Frontal cortex (tissue), 4 donors: ENCODE data around the gene INO80. TPM values are rescaled to one million over a fixed set of nuclear protein-coding genes. Genes with fewer than 3 reads are reported as not detected.
"Not testable (repeated sequence)": the region's sequence is repeated elsewhere in the genome, so short reads cannot be mapped to it uniquely, and the experiment has no call there.

Experiments used
- DNase-seq, 2 donors: peaks; one replicate each; pipeline ENCODE4 v3.0.0; 2012; ENCODE audit warnings: low spot score in 2 of 2
- FAIRE-seq: peaks from 2 replicates; lab custom pipeline; 2012; peaks lifted over from hg19 to GRCh38; lab: Jason Lieb, UNC
- total RNA-seq: library from RNA; depleted of rRNA; stranded (reverse); fragments of >200 nt; gene quantifications from one replicate; pipeline ENCODE4 v1.2.3, GENCODE V29; 2014
- donor health status: control.
- donor health status: control.
- donor health status: control.

The INO80 gene, protein sequence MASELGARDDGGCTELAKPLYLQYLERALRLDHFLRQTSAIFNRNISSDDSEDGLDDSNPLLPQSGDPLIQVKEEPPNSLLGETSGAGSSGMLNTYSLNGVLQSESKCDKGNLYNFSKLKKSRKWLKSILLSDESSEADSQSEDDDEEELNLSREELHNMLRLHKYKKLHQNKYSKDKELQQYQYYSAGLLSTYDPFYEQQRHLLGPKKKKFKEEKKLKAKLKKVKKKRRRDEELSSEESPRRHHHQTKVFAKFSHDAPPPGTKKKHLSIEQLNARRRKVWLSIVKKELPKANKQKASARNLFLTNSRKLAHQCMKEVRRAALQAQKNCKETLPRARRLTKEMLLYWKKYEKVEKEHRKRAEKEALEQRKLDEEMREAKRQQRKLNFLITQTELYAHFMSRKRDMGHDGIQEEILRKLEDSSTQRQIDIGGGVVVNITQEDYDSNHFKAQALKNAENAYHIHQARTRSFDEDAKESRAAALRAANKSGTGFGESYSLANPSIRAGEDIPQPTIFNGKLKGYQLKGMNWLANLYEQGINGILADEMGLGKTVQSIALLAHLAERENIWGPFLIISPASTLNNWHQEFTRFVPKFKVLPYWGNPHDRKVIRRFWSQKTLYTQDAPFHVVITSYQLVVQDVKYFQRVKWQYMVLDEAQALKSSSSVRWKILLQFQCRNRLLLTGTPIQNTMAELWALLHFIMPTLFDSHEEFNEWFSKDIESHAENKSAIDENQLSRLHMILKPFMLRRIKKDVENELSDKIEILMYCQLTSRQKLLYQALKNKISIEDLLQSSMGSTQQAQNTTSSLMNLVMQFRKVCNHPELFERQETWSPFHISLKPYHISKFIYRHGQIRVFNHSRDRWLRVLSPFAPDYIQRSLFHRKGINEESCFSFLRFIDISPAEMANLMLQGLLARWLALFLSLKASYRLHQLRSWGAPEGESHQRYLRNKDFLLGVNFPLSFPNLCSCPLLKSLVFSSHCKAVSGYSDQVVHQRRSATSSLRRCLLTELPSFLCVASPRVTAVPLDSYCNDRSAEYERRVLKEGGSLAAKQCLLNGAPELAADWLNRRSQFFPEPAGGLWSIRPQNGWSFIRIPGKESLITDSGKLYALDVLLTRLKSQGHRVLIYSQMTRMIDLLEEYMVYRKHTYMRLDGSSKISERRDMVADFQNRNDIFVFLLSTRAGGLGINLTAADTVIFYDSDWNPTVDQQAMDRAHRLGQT (N-terminal part only)
- 35.5 TPM for total RNA-seq

DNA sequence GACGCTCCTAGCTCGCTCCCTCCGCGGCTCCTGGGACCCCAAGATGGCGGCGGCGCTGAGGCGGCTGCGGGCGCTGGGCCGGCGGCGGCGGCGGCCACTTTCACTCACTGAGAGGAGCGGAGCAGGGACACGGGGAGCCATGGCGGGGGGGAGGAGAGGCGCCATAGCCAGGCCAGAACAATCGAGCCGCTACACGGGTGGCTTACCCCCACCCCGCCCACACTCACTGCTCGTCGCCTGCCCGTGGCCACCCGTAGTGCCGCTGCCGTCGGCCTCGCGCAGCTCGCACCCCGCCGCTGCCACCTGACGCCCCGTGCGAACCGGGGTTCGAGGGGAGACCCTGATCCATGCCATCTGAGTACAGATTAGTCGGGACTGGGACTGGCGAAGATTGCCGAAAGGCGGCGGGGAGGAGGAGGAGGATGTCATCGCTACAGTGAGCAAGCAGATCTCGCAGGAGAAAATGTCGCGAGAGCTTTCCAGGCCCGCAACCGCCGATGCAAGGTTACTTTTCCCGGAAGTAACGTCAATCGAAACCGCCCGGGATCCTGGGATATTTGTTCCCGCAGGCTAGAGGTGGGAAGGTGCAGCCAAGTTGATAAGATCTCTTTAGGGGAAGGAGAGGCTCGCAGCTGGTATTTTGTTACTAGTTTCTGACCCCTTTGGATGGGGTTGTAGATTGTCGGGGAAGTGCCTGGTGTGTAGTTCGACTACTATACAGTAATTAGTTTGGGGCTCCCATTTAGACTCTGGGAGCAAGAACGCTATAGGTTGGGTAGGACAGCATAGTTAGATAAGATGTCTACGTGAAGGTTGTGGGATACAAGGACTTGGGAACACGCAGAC lies at the start of gene INO80:
INO80 (minus strand) TSS at position 165 of the 846 bp plus-strand sequence. CDS start 19,970 bp downstream, outside the sequence.
- FAIRE-seq, result no peak
- DNase-seq, result peak; percentile 90 to 92

DNA sequence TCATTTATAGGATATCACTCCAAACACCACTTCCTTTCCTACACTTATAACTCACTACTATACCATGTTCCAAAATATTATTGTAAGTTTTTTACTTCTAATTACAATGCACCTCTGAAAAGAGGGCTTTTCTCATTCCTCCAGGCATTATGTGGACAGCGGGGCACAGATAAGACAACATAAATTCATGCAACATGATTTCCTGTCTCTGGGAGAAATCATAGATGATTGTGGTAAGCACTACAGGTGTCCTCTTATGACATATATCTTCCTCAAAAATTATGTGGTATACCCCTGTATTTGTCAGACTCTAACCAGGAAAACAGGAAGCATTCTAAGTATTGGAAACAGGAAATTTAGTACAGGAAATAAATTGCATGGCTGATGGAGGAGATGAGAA lies 45.7 kb upstream of the INO80 start:
- FAIRE-seq (no peak), DNase-seq (no peak)

DNA sequence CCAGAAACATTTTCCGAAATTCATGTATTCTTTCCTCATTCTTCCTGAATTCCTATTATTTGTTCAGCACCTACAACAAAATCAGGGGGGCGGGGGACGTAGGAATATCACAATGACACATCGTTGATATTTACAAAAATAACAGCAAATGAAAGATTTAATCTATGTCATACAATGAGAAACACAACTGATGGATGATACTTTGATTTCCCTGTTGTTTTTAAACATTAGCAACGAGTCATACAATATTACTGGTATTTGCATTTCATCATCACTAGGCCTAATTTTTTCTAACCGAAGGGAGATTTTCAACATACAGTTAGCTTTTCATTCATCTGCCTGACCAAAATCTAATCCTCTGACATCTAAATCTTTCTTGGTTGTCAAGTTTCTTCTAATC lies 45.3 kb upstream of the INO80 start:
- FAIRE-seq (no peak), DNase-seq (no peak)

DNA sequence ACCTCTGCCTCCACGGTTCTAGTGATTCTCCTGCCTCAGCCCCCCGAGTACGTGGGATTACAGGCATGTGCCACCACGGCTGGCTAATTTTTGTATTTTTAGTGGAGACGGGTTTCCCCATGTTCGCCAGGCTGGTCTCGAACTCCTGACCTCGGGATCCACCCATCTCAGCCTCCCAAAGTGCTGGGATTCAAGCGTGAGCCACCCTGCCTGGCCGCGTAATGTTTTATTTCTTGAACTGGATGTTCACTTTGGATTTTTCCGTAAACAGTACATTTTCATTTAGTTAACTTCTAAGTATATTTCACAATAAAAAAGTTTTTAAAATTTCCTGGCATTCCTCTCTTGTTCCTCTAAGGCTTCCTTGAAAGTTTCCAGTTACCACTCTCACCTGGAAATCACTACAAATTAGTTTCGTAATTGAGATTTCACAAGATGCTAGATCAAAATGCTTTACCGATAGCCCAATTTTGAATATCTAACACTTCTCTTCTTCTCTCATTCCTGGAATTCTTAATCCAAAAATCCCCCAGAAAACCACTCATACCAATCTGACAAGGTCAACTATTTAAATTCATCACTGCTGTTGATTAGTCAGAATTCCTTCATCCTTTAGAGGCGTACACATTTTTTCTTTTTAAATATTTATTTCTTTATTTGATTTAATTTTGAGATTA lies 44.7 kb upstream of the INO80 start:
- DNase-seq (no peak), FAIRE-seq (no peak)

DNA sequence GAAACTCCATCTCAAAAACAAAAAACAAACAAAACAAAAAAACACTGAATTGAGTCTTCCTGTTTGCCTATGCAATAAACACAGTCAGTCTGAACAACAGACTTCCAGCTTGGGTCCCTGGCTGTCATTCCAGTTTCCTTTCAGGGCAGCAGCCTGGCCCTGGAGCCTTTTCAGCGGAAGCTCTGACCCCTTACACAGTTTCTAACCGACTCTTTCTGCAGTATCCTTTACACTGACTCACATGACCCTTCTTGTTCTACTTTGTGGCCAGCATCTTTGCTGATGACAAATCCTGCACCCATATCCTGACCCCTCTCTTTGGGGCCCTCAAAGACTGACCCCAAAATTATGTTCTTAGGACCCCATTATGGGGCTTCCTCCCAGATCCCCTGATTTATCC lies 38.3 kb upstream of the INO80 start:
- no peak for FAIRE-seq

DNA sequence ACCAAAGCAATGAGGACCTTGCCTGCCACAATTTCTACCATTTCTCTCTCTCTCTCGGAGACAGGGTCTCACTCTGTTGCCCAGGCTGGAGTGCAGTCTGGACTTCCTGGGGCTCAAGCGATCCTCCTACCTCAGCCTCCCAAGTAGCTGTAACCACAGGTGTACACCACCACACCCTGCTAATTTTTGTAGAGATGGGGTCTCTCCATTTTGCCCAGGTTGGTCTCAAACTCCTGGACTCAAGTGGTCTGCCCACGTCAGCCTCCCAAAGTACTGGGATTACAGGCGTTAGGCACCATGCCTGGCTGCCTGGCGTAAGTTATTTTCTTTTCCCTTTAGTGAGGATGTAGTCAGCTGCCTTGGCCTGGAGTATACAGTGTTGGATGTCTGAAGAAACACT lies 37.7 kb upstream of the INO80 start:
- DNase-seq, result no peak
- FAIRE-seq, result no peak

More for the DNA sequence above, 38.3 kb upstream of the INO80 start:
- DNase-seq, result no peak

DNA sequence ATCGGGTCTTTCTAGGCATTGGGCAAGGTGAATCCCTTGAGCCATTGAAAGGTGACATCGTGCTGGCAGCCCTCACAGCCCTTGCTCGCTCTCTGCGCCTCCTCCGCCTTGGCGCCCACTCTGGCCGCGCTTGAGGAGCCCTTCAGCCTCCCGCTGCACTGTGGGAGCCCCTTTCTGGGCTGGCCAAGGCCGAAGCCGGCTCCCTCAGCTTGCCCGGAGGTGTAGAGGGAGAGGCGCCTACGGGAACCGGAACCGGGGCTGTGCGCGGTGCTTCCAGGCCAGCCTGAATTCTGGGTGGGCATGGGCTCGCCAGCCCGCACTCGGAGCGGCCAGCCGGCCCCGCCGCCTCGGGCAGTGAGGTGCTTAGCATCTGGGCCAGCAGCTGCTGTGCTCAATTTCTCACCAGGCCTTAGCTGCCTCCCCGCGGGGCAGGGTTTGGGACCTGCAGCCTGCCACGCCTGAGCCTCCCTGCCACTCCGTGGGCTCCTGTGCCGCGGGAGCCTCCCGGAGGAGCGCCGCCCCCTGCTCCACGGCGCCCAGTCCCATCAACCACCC lies 35.4 kb upstream of the INO80 start:
- FAIRE-seq, result no peak
- DNase-seq, result no peak

DNA sequence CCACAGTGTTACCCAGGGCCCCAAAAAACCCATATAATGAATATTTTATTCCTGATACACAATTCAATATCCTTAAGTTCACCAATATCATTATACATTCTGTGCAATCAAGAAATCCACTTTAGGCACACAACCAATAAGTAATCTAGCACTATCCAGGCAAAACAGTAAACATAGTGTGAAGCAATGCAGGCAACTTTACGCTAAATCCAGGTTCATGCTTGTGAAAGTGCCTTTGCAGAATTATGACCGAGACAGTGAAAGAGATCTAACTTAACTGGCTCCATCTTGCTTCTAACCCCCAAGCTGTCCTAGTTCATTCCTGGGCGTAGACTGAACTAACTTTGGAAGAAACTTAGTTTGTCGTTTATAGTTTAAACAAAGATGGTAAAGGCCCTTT lies 34.2 kb upstream of the INO80 start:
- no peak for FAIRE-seq
- DNase-seq, result no peak

DNA sequence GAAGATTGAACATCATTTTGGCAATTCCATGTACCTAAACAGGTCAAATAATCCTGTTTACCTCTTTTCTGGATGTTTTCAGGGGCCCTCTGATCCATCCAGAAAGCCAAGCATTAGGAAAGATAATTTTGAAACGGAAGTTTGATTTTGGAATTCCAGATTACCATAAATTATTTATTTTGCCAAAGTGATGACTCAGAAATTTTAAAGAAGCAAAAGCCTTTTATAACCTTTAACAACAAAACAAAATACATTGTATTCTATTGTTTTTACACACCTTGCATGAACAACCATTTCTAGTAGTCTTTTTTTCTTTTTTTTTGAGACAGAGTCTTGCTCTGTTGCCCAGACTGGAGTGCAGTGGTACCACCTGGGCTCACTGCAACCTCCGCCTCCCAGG lies 32.0 kb upstream of the INO80 start:
- DNase-seq (no peak), FAIRE-seq (no peak)

DNA sequence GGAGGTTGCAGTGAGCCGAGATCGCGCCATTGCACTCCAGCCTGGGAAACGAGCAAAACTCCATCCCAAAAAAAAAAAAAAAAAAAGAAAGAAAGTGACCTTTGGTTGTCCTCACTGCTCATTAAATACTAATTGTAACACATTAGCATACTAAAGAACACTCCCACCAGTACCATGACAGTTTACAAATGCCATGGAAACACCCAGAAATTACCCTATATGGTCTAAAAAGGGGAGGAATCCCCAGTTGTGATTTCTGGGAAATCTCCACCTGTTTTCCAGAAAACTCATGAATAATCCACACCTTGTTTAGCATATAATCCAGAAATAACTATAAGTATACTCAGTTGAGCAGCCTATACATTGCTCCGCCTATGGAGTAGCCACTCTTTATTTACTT lies 23.5 kb upstream of the INO80 start:
- FAIRE-seq, result no peak
- DNase-seq, result no peak

DNA sequence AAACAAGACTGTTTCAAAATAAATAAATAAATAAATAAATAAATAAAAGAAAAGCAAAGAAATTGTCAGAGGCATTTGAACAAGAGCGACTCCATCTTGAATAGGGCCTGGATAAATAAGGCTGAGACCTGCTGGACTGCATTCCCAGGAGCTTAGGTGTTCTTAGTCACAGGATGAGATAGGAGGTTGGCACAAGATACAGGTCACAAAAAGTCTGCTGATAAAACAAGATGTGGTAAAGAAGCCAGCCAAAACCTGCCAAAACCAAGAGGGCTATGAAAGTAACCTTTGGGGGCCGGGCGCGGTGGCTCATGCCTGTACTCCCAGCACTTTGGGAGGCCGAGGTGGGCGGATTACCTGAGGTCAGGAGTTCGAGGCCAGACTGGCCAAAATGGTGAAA lies 23.0 kb upstream of the INO80 start:
- FAIRE-seq, DNase-seq: not testable (repeated sequence)

DNA sequence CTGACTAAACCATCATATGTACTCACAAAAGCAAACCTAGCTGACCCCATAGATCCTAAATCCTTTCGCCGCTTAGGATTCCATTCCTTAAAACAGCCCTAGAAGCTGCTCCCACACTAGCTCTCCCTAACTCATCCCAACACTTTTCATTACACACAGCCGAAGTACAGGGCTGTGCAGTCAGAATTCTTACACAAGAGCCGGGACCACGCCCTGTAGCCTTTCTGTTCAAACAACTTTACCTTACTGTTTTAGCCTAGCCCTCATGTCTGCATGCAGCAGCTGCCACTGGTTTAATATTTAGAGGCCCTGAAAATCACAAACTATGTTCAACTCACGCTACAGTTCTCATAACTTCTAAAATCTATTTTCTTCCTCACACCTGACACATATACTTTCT lies 19.5 kb upstream of the INO80 start:
- FAIRE-seq, DNase-seq: not testable (repeated sequence)

DNA sequence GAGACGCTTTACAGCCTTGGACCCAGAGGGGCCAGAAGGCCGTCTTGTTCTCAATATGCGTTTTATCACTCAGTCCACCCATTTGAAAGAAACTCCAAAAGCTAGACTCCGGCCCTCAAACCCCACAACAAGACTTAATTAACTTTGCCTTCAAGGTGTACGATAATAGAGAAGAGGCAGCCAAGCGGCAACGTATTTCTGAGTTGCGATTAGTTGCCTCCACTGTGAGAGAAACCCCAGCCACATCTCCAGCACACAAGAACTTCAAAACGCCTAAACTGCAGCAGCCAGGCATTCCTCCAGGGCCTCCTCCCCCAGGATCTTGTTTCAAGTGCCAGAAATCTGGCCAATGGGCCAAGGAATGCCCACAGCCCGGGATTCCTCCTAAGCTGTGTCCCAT lies 17.4 kb upstream of the INO80 start:
- FAIRE-seq, result no peak
- no peak for DNase-seq

DNA sequence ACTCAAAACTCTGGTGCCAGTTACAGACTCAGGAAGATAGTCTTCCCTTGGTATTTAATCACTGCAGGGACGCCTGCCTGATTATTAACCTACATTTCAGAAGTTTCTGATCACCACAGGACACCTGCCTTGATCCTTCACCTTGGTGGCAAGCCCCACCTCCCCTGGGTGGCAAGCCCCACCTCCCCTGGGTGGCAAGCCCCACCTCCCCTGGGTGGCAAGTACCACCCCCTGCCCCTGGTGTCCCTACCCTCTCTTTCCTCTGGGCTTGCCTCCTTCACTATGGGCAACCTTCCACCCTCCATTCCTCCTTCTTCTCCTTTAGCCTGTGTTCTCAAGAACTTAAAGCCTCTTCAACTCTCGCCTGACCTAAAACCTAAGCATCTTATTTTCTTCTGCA lies 16.0 kb upstream of the INO80 start:
- not testable (repeated sequence) for DNase-seq, FAIRE-seq

DNA sequence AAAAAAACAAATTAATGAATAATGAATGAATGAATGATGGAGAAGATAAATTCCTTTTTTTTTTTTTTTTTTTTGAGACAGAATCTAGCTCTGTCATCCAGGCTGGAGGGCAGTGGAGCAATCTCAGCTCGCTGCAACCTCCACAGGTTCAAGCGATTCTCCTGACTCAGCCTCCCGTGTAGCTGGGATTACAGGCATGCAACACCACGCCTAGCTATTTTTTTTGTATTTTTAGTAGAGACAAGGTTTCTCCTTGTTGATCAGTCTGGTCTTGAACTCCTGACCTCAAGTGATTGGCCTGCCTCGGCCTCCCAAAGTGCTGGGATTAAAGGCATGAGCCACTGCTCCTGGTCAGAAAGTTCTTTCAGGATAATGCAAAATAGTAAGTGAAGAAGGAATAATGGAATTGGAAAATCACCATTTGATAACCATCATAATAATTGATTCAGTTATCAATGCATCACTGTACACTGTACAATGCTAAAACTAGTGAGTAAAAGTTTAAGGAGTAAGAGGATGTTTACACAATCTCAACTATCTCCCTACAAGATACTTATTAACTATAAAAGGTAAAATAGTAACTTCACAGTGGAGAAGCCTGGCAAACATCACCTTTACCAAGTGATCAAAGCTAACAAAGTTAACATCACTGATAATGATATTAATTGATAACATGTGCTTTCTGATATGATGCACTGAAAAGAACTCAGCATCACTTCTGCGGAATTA lies 12.3 kb upstream of the INO80 start:
- no peak for DNase-seq
- no peak for FAIRE-seq

DNA sequence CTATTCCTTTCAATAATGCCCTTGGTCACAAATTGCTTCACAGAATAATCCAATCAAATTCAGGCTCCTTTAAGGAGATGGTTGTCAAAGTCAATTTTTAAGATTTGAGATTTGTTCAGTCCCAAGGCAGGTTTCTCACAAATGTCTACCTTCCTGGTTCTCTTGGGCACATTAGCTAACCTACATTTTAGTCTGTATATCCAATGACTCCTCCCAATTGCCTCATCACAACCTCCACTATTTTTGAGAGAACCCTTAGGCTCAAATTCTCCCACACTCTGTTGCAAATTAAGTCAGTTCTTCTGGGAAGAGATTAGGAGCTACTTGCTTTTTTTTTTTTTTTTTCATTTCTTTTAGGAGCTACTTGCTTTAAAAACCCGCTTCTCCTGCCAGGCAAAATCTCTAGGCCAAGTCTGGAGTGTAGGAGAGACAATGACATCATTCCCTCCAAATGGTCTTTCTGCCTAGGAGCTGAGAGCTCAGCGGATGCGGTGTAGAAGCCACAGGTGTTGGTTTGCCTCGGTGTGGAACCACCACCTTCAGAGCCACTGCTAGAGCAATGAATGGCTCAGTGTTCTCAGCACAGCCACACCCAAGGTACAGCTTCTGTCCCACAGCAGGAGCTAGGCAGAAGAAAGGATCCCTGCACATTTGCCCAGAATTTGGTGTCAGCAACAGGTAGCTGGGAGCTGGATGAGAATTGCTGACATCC lies 10.0 kb upstream of the INO80 start:
- no peak for FAIRE-seq
- DNase-seq, result peak in 1 of 2 donors; percentile 27

DNA sequence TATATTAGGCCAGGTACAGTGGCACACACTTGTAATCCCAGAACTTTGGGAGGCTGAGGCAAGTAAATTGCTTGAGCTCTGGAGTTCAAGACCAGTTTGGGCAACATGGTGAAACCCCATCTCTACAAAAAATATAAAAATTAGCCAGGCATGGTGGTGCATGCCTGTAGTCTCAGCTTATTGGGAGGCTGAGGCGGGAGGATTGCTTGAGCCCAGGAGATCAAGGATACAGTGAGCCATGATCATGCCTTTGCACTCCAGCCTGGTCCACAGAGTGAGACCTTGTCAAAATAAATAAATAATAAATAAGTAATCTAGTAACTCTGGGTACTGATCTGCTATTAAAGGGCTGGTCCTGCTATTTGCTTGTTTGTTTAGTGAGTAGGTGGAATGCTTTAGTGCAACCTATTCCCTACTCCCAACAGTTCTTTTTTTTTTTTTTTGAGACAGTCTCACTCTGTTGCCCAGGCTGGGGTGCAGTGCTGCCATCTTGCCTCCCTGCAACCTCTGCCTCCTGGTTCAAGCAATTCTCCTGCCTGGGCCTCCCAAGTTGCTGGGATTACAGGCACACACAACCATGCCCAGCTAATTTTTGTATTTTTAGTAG lies 9.1 kb upstream of the INO80 start:
- no peak for DNase-seq
- FAIRE-seq, result no peak
